ENCODE measurements around the gene NUMBL.

The NUMBL gene

DNA sequence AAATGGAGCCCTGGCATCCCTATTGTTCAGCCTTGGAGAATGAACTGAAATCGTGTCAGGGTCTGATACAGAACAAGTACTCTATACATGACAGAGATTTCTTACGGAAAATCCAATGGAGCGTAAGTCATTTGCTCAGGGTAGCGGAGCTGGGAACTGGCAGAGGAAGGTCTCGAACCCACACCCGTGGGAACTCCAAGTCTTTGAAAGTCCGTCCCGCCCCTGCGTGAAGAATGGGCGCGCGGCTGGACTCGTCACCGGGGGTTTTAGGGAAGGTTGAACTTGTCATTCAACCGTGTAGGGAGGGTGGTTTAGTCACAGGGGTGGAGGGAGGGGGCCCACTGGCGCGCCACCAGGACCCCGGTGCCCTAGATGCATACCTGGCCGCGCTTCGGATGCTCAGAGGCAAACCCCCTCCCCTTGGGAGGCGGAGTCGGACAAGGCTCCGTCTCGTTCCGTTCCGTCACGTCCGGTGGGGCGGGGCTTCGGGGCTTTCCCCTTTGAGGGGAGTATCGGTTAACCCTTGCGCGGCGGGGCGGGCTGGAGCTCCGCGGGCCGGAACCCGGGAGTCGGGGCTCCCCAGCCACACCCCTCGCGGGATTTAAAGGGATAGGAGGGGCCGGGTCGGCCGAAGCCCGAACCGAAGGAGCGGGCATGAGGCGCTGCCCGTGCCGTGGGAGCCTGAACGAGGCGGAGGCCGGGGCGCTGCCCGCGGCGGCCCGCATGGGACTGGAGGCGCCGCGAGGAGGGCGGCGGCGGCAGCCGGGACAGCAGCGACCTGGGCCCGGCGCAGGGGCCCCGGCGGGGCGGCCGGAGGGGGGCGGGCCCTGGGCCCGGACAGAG lies 26.3 kb upstream of the NUMBL start, which contains the start of the genes COQ8B and ITPKC:
COQ8B (minus strand) TSS at position 405 of the 843 bp plus-strand sequence. CDS start 2,254 bp downstream, outside the sequence.
ITPKC (plus strand) TSS at position 631 of the 843 bp plus-strand sequence; CDS start at position 655, 24 bp downstream.
- FAIRE-seq (peak; percentile 93), DNase-seq (ENCODE audit: extremely low spot score, insufficient read length, low read depth) (peak; percentile 90)

- no peak for DNase-seq (ENCODE audit: extremely low spot score, insufficient read length, low read depth)
These were observed 25.6 kb upstream of the NUMBL start for GRCh38 chr19:40716031-40716481.

DNA sequence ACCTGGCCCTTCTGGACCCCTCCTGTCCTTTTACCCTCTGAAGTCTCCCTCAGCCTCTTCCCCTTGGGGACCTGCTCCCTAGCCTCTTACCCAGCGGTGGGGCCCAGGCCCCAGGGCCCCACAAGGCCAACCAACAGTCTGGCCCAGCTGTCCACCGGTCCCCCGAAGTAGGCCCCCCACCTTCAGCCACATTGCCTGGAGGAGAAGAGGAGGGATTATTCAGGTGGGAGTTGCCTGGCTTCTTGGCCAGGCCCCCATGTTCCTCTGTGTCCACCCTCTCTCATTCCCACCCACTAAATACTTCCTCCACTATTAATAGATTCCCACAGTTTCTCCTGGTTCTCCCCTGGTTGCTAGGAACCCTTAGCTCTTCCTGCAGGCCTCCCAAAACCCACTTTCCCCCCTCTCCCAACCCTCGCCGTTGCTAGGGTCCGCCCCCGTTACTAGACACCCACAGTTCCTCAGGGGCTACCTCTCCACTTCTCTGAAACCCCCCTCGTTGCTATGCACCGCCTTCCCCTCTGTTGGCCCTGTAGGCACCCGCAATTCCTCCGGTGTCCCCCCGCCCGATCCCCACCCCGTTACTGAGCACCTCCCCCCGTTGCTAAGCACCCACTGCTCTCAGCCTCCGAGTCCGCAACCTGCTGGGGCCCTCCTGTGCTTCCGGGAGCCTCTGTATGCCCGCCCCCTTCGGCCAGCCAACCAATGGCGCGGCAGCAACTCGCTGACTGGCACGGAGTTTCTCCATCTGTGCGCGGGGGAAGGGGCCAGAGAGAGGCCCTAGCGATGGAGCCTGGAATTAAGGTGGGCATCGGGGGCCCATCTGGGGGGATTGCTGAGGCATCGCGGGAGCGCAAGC lies 24.2 kb upstream of the NUMBL start:
- peak; percentile 88 for DNase-seq (ENCODE audit: extremely low spot score, insufficient read length, low read depth)
- peak; percentile 89 for FAIRE-seq

More at GRCh38 chr19:40716031-40716481, 25.6 kb upstream of the NUMBL start:
- no peak for FAIRE-seq

- FAIRE-seq = no peak
- no peak for DNase-seq (ENCODE audit: extremely low spot score, insufficient read length, low read depth)
These were observed 23.5 kb upstream of the NUMBL start for GRCh38 chr19:40713939-40714338.

GRCh38 chr19:40709817-40710216 lies 19.4 kb upstream of the NUMBL start:
- FAIRE-seq (no peak), DNase-seq (ENCODE audit: extremely low spot score, insufficient read length, low read depth) (no peak)

DNA sequence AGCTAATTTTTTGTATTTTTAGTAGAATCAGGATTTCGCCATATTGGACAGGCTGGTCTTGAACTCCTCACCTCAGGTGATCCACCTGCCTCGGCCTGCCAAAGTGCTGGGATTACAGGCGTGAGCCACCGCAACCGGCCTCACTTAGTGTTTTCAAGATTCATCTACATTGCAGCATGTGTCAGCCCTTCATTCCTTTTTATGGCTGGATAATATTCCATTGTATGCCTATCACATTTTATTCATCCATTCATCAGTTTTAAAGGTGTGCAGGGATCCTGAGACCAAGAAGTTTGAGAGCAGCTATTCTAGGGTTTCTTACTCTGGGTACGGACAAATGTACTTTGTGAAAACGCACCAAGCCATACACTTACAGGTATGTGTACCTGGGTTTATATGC lies 17.2 kb upstream of the NUMBL start:
- FAIRE-seq (no peak), DNase-seq (ENCODE audit: extremely low spot score, insufficient read length, low read depth) (no peak)

DNA sequence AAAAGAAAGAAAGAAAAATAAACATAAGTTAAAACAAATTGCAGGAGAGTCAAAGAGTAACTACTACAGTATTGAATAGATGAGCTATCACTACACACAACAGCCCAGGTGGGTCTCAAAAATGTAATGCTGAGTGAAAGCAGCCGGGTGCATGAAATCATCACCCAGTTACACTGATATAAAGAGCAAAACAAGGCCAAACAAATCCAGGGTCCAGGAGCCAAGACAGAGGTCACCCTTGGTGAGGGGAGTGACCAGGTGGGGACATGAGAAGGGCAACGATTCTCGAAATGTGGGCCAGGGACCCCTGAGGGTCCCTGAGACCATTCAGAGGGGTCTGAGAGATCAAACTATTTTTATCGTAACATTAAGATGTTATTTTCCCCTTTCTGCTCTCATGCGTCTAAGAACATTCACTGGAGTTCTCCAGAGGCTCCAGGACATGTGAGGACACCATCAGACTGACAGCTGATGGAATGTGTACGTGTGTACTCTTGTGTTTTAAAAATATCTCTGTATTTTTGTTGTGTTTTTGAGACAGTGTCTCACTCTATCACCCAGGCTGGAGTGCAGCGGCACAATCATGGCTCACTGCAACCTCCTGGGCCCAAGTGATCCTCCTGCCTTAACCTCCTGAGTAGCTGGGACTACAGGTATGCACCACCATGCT lies 15.6 kb upstream of the NUMBL start:
- DNase-seq (ENCODE audit: extremely low spot score, insufficient read length, low read depth) = no peak
- FAIRE-seq = no peak

GRCh38 chr19:40705362-40705651 lies 14.9 kb upstream of the NUMBL start:
- DNase-seq (ENCODE audit: extremely low spot score, insufficient read length, low read depth) (no peak), FAIRE-seq (no peak)

DNA sequence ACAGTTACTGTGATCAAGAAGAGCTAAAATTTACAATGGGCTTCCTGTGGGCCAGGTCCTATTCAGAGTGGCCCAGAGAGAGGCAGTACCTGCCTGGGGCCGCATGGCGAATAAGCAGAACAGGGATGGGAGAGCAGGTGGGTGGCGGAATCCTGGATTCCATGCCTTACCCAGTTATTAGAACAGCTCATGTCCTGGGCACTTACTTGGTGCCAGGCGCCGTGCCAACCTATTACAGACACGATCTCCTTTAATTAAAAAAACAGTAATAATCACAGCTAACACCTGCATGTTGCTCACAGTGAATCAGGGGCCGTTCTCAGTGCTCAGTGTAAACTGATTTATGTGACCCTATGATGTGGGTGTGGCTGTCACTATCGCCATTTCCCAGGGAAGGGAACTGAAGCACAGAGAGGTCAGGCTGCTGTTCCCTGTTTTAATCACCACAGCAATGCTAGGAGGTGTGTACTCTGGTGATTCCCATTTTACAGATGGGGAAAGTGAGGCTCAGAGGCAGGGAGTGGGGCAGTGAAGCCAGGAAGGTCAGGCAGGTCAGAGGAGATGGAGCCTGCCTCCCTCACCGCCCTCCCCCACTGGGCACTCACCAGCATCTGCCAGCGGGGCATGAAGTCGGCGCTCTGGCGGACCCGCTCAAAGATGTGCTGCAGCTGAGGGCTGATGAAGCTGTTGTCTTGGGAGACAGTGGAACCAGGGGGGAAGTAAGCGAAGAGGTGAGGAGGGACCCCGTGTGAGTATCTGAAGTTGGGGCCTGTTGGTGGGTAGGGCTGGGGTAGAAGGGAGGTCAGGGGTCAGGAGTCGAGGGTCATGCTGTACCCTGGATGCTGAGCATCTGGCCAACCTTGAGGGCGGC lies 14.3 kb upstream of the NUMBL start:
- no peak for DNase-seq (ENCODE audit: extremely low spot score, insufficient read length, low read depth)
- FAIRE-seq = no peak

DNA sequence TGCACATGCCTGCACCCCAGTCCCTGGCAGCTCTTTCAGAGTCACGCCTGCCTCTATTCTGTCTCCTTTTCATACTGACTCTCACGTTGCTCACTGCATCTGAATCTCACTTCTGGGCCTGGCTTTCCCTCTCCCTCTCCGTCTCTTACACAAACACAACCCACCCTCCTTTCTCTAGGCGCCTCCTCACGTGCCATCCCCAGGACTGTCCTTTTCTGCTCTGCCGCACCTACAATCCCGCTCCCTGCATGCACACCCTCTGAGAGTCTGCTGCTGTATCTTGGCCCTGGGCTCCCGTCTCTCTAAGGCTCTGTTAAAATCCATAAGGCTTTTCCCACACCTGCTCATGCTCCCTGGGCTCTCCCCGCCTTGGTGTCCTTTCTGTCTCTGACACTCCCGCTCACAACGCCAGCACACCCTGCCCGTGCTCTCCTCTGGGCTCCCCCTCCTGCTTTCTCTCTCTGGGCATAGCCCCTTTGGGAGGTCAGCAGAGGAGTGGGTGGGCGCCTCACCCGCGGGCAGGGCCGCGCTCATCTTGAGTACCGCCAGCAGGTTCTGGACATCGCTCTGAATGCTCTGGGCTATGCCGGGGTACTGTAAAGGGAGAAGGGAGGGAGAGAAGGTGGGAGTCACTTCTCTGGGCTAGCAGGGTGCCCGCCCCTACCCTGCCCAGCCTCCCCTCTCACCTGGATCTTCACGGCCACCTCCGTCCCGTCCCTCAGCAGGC lies 12.7 kb upstream of the NUMBL start:
- DNase-seq (ENCODE audit: extremely low spot score, insufficient read length, low read depth) (no peak), FAIRE-seq (no peak)

DNA sequence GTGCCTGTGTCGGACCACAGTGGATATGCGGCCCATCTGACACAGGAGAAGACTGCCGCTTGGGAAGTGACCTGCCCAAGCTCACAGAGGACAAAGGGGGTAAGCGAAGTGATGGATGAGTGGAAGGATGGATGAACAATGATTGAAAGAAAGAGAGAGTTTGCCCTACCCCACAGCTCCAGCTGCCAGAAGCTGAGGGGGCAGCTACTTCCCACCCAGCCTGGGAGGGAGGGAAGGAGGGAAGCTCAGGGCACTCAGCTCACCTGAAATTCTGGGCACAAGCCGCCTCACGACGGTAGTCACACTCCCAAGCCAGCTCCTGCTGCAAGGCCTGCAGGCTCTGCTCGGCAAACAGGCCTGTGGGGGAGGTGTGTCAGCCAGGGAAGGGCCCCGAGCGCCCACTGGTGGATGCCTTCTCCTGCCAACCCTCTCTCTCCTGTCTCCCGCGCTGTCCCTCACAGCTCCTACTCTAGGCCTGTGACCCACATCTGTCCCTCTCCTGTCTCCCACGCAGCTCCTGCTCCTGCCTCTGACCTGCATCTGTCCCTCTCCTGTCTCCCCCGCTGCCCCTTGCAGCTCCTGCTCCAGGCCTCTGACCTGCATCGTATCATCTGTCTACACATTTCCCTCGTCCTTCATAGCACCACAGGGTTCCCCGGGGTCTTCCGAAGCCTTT lies 12.0 kb upstream of the NUMBL start:
- no peak for DNase-seq (ENCODE audit: extremely low spot score, insufficient read length, low read depth)
- FAIRE-seq = no peak

- FAIRE-seq (no peak), DNase-seq (ENCODE audit: extremely low spot score, insufficient read length, low read depth) (no peak)
These were observed 11.3 kb upstream of the NUMBL start for GRCh38 chr19:40701758-40702157.

- FAIRE-seq = no peak
These were observed 9.6 kb upstream of the NUMBL start for GRCh38 chr19:40700083-40700482.

DNA sequence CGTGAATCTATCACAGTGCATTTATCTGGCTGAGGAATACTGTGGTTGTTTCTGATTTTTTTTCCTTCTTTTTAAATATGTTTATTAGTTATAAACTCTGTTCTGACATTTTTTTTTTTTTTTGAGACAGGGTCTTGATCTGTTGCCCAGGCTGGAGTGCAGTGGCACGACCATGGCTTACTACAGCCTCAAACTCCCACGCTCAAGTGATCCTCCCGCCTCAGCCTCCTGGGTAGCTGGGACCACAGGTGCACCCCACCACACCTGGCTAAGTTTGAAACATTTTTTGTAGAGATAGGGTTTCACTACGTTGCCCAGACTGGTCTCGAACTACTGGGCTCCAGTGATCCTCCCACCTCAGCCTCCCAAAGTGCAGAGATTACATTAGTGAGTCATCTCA lies 6.6 kb upstream of the NUMBL start:
- no peak for DNase-seq (ENCODE audit: extremely low spot score, insufficient read length, low read depth)
- FAIRE-seq = no peak

More at GRCh38 chr19:40700083-40700482, 9.6 kb upstream of the NUMBL start:
- no peak for DNase-seq (ENCODE audit: extremely low spot score, insufficient read length, low read depth)

DNA sequence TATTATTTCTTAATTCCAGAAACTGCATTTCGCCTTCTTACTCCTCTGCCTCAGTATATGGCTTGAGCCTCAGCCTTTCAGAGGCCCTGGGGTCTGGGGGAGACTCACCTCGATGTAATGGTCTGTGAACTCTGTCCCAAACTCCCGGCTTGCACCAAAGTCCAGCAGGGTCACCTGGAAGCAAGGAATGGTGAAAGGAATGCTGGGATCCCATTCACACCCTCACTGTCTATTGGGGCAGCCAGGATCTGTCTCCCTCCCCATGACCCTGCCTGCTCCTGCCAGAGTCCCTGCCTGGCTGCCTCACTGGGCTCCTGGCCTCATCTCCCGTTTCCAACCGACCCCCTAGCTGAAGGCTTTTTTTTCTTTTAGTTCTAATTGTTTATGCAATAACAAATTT lies 5.4 kb upstream of the NUMBL start:
- FAIRE-seq = no peak
- DNase-seq (ENCODE audit: extremely low spot score, insufficient read length, low read depth) = no peak

- no peak for DNase-seq (ENCODE audit: extremely low spot score, insufficient read length, low read depth)
- FAIRE-seq = no peak
These were observed 3.4 kb upstream of the NUMBL start for GRCh38 chr19:40693896-40694295.

GRCh38 chr19:40693150-40693788 lies 2.8 kb upstream of the NUMBL start:
- no peak for DNase-seq (ENCODE audit: extremely low spot score, insufficient read length, low read depth)
- FAIRE-seq = no peak

DNA sequence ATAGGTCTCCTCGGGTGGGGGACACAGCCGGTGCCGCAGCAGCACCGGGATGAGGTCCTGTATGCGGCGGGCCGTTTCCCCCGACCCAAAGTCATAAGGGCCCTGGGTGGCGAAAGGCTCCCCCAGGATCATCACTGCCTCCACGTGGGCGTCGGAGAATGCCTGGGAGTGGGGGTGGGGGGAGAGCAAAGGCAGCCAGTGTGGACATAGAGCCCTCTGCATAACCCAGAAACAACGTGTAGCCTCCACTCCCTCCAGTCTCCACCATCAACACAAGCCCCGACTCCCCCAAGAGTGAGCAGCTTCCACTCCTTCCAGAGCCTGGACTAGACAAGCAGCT lies 1.7 kb upstream of the NUMBL start:
- DNase-seq (ENCODE audit: extremely low spot score, insufficient read length, low read depth) = no peak
- FAIRE-seq = no peak

All from GM18507 (cell line).